GM12878 (cell line): Measurements from ENCODE around the gene CREB5. TPM values are rescaled to one million over a fixed set of nuclear protein-coding genes. Genes with fewer than 3 reads are reported as not detected.

Source experiments
- ATAC-seq: fragments of 200-7000 bp; cut with Tn5 transposase; 3 replicates; pipeline ENCODE4 v1.9.1; 2020; ENCODE audit warnings: mild to moderate bottlenecking, moderate library complexity
- BruUV-seq: library from RNA; stranded (reverse); fragments of 400-500 nt; replicated peaks from 2 replicates; lab custom pipeline; 2021; lab: Mats Ljungman, UMichigan
- CTCF ChIA-PET: fragments of 300-600 bp; sonication (Branson Sonifier 250); formaldehyde crosslinking; extraction: SDS; loops from one replicate; lab custom pipeline; 2021; ENCODE audit warnings: inconsistent platforms; lab: Yijun Ruan, JAX
- POLR2A ChIA-PET: fragments of 350-600 bp; formaldehyde crosslinking; extraction: SDS; loops from one replicate; lab custom pipeline; 2021; ENCODE audit warnings: inconsistent platforms; lab: Charles Lee
- RAD21 ChIA-PET: fragments of 300-600 bp; sonication (Branson Sonifier 250); formaldehyde crosslinking; loops from one replicate; lab custom pipeline; 2023; ENCODE audit warnings: antibody characterized with exemption; ENCODE audit not compliant: unreplicated experiment; lab: Charles Lee
- SMC1A ChIA-PET: fragments of 300-600 bp; sonication (Branson Sonifier 250); formaldehyde crosslinking; loops from one replicate; lab custom pipeline; 2023; ENCODE audit not compliant: unreplicated experiment, uncharacterized antibody; lab: Charles Lee
- DNase-seq: peaks from one replicate; pipeline ENCODE4 v3.0.0-alpha.2; 2011; ENCODE audit warnings: low read depth, low spot score
- FAIRE-seq: peaks from 3 replicates; lab custom pipeline; 2011; peaks lifted over from hg19 to GRCh38; lab: Jason Lieb, UNC
- H2AFZ ChIP-seq: 2 replicates; pipeline ENCODE4 v1.6.0; 2011; ENCODE audit warnings: low read depth, low read length, control low read depth; ENCODE audit not compliant: control insufficient read depth
- H3K27ac ChIP-seq: 2 replicates; pipeline ENCODE4 v1.5.1; 2011; ENCODE audit warnings: control low read depth; ENCODE audit not compliant: control insufficient read depth, insufficient read depth
- H3K27me3 ChIP-seq, 2 experiments: replicated peaks in 1 of 2; 2 replicates each; pipeline versions ENCODE4 v1.6.0 to v1.6.1; 2011; ENCODE audit warnings: low read length in 1 of 2; ENCODE audit not compliant: control insufficient read depth in 2 of 2, insufficient read depth in 2 of 2
- H3K36me3 ChIP-seq, 2 experiments: 2 replicates each; pipeline ENCODE4 v1.5.1; 2011; ENCODE audit warnings: low read length in 1 of 2; ENCODE audit not compliant: control insufficient read depth in 2 of 2, insufficient read depth in 2 of 2
- H3K4me1 ChIP-seq: 2 replicates; pipeline ENCODE4 v1.6.1; 2011; ENCODE audit warnings: mild to moderate bottlenecking, low read length, moderate library complexity, mixed read lengths; ENCODE audit not compliant: control insufficient read depth, insufficient read depth
- H3K4me2 ChIP-seq: 2 replicates; pipeline ENCODE4 v1.6.0; 2011; ENCODE audit warnings: control low read depth; ENCODE audit not compliant: control insufficient read depth, insufficient read depth
- H3K4me3 ChIP-seq: fragments of 200-600 bp; sonication (generic); 2 replicates; pipeline ENCODE4 v1.5.1; 2016
- H3K79me2 ChIP-seq: 2 replicates; pipeline ENCODE4 v1.6.0; 2011; ENCODE audit warnings: low read length; ENCODE audit not compliant: control insufficient read depth, insufficient read depth
- H3K9ac ChIP-seq: 2 replicates; pipeline ENCODE4 v1.8.0; 2011; ENCODE audit warnings: low read length, control low read depth, mixed read lengths; ENCODE audit not compliant: control insufficient read depth, insufficient read depth
- H3K9me3 ChIP-seq: replicated peaks from 3 replicates; pipeline ENCODE4 v1.5.1; 2011; ENCODE audit warnings: mild to moderate bottlenecking, low read length; ENCODE audit not compliant: control insufficient read depth, insufficient read depth
- H4K20me1 ChIP-seq: 2 replicates; pipeline ENCODE4 v1.6.0; 2011; ENCODE audit not compliant: control insufficient read depth, insufficient read depth
- ATF7 ChIP-seq: fragments of 450-650 bp; IDR thresholded peaks from 2 replicates; pipeline ENCODE4 v1.6.1; 2016; ENCODE audit warnings: low read depth, mild to moderate bottlenecking
- CBFB ChIP-seq: IDR thresholded peaks from 2 replicates; pipeline ENCODE4 v1.6.1; 2016; ENCODE audit warnings: antibody characterized with exemption, low read depth
- CBX3 ChIP-seq: fragments of 200-600 bp; sonication (generic); IDR thresholded peaks from 2 replicates; pipeline ENCODE4 v1.6.1; 2016; ENCODE audit warnings: low read depth, borderline replicate concordance
- CHD1 ChIP-seq: IDR thresholded peaks from 2 replicates; pipeline ENCODE4 v1.6.1; 2012; ENCODE audit warnings: low read depth, low read length, improper control_type of control experiment
- ETV6 ChIP-seq, 2 experiments: fragments of 450-650 bp in 1 of 2; IDR thresholded peaks in 1 of 2; conservative IDR thresholded peaks in 1 of 2; 2 replicates each; pipeline ENCODE4 v1.6.1; 2014; ENCODE audit warnings: antibody characterized with exemption in 1 of 2, borderline replicate concordance in 1 of 2, low read depth in 1 of 2, mild to moderate bottlenecking in 1 of 2, moderate library complexity in 1 of 2
- FOXM1 ChIP-seq: IDR thresholded peaks from 2 replicates; pipeline ENCODE4 v1.6.1; 2012; ENCODE audit warnings: low read depth, mild to moderate bottlenecking, inconsistent platforms, low read length, moderate library complexity
- NBN ChIP-seq: fragments of 450-650 bp; IDR thresholded peaks from 2 replicates; pipeline ENCODE4 v1.6.1; 2016
- RB1 ChIP-seq: fragments of 450-650 bp; formaldehyde crosslinking; IDR thresholded peaks from 2 replicates; pipeline ENCODE4 v1.6.1; 2017; ENCODE audit warnings: mild to moderate bottlenecking, borderline replicate concordance
- RCOR1 ChIP-seq: conservative IDR thresholded peaks from 2 replicates; pipeline ENCODE4 v1.6.1; 2012; ENCODE audit warnings: low read depth, low read length, improper control_type of control experiment
- SREBF1 ChIP-seq: IDR thresholded peaks from 2 replicates; pipeline ENCODE4 v1.6.1; 2012; ENCODE audit warnings: mild to moderate bottlenecking, low read length
- TCF12 ChIP-seq: IDR thresholded peaks from 2 replicates; pipeline ENCODE4 v1.6.1; 2011; ENCODE audit warnings: low read depth, mild to moderate bottlenecking, low read length
- WRNIP1 ChIP-seq: IDR thresholded peaks from 2 replicates; pipeline ENCODE4 v1.6.1; 2011; ENCODE audit warnings: low read depth, low read length, improper control_type of control experiment, borderline replicate concordance
- ZBTB11 ChIP-seq: fragments of 450-650 bp; formaldehyde crosslinking; IDR thresholded peaks from 2 replicates; pipeline ENCODE4 v1.5.0; 2022; ENCODE audit warnings: mild to moderate bottlenecking, missing genetic modification characterization
- ZNF274 ChIP-seq: IDR thresholded peaks from one replicate; pipeline ENCODE4 v1.8.0; 2011; ENCODE audit not compliant: insufficient read length, insufficient read depth
- WGBS: methylation state at CpG from one replicate; pipeline ENCODE4 v1.1.6; 2016; ENCODE audit warnings: low lambda C conversion rate; ENCODE audit not compliant: insufficient replicate concordance, insufficient coverage; ENCODE audit errors: missing lambda C conversion rate; 5-methylcytosine and 5-hydroxymethylcytosine counted together
- in situ Hi-C: fragments of 300-500 bp; cut with MboI; formaldehyde crosslinking; loops from 9 replicates; pipeline ENCODE4 v1.14.3; 2018; ENCODE audit warnings: mixed read lengths
- intact Hi-C: fragments of 100-400 bp; cut with micrococcal nuclease; formaldehyde crosslinking; loops from one replicate; pipeline ENCODE4 v1.14.2; 2022; ENCODE audit not compliant: unreplicated experiment
- polyA plus RNA-seq, 11 experiments: library from polyadenylated mRNA; depleted of rRNA in 4 of 11; unstranded in 6 of 11; stranded (reverse) in 5 of 11; fragments of >200 nt; fragmentation: Nextera tagmentation in 4 of 11; fragmentation: Illumina TruSeq in 1 of 11; extraction: Ambion mirVana in 4 of 11; extraction: Trizol in 1 of 11; gene quantifications; 1 replicate in 1 of 11; 2 replicates in 10 of 11; pipeline versions ENCODE4 v1.2.1 to v1.2.3, GENCODE V29; 2011 to 2016; ENCODE audit warnings: inconsistent platforms in 2 of 11, missing spikeins in 2 of 11, low read depth in 1 of 11
- total RNA-seq, 4 experiments: library from RNA; depleted of rRNA in 3 of 4; stranded (reverse); fragments of >200 nt in 3 of 4; fragmentation: Illumina TruSeq in 1 of 4; extraction: Trizol in 1 of 4; gene quantifications; 2 replicates each; pipeline versions ENCODE4 v1.2.1 to v1.2.3, GENCODE V29; 2013 to 2021
- TF ChIP-seq, protein P1 (sequence below): fragments of 450-650 bp; IDR thresholded peaks from 2 replicates; pipeline ENCODE4 v1.6.1; 2016; ENCODE audit warnings: mild to moderate bottlenecking, moderate library complexity, borderline replicate concordance
- TF ChIP-seq, protein P2 (sequence below): IDR thresholded peaks from 2 replicates; pipeline ENCODE4 v1.6.1; 2012; ENCODE audit warnings: low read depth, low read length, improper control_type of control experiment

Gene CREB5
- total and polyA plus RNA-seq, 10 of the 15 experiments (the other 5 are each of a cell fraction or from before 2014, with no cell fraction given): 12.9 to 74.1 (median 53.0) TPM

DNA sequence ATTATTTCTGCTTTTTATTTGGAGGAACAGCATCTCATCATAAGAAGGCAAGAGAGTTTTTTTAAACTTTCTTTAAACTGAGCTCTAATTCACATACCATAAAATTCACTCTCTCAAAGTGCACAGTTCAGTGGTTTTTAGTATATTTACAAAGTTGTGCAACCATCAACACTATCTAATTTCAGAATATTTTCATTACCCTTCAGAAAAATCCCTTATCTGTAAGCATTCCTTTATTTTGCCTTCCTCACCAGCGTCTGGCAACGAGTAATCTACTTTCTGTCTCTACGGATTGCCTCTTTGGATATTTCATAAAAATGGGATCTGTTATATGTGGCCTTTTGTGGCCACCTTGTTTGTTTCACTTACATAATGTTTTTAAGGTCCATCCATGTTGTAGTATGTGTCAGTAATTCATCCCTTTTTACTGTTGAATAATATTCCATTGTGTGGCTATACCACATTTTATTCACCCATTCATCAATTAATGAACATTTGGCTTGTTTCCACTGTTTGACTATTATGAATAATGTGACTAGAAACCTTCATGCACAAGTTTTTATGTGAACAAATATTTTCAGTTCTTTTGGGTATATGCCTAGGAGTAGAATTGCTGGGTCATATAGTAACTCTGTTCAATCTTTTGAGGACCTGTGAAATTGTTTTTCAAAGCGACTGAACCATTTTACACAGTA is 364.3 kb downstream of the CREB5 start (continued):
- TF ChIP-seq, protein P1, sequence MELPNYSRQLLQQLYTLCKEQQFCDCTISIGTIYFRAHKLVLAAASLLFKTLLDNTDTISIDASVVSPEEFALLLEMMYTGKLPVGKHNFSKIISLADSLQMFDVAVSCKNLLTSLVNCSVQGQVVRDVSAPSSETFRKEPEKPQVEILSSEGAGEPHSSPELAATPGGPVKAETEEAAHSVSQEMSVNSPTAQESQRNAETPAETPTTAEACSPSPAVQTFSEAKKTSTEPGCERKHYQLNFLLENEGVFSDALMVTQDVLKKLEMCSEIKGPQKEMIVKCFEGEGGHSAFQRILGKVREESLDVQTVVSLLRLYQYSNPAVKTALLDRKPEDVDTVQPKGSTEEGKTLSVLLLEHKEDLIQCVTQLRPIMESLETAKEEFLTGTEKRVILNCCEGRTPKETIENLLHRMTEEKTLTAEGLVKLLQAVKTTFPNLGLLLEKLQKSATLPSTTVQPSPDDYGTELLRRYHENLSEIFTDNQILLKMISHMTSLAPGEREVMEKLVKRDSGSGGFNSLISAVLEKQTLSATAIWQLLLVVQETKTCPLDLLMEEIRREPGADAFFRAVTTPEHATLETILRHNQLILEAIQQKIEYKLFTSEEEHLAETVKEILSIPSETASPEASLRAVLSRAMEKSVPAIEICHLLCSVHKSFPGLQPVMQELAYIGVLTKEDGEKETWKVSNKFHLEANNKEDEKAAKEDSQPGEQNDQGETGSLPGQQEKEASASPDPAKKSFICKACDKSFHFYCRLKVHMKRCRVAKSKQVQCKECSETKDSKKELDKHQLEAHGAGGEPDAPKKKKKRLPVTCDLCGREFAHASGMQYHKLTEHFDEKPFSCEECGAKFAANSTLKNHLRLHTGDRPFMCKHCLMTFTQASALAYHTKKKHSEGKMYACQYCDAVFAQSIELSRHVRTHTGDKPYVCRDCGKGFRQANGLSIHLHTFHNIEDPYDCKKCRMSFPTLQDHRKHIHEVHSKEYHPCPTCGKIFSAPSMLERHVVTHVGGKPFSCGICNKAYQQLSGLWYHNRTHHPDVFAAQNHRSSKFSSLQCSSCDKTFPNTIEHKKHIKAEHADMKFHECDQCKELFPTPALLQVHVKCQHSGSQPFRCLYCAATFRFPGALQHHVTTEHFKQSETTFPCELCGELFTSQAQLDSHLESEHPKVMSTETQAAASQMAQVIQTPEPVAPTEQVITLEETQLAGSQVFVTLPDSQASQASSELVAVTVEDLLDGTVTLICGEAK: no peak
- TF ChIP-seq ATF7: no peak

DNA sequence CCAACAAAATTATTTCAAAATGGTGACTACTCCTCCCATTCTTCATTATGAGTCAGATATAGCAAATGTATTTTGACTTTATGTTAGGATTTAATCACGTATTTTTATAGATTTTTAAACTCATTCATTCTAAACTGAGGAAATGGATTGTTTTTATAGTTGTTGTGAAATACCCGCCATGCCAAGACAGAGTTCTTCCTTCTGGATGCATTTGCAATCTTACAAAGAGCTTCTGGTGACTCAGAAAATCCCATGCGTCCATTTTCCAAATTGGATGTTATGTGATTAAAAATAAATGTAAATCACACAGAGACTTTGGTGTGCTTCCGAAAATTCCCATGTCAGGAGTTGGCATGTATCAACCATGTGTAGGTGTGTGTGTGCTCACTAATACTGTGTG is 366.5 kb downstream of the CREB5 start:
- intact Hi-C loops (no loop called here), in situ Hi-C loops (no loop called here)
- BruUV-seq: no TSS peak
- Histone ChIP-seq H3K4me1 (peaks cover 4% of the 10 kb centered on the region), H3K9ac (no peak overlapping the region), H4K20me1 (no peaks in the 10 kb centered on the region), H3K36me3 (no peaks in the 10 kb centered on the region; a peak in 1 of 4 replicates), H3K79me2 (no peaks in the 10 kb centered on the region), H2AFZ (no peak overlapping the region), H3K9me3 (no peaks in the 10 kb centered on the region), H3K27me3 (no peaks in the 10 kb centered on the region), H3K27ac (no peak overlapping the region), H3K4me3 (no peak overlapping the region), H3K4me2 (no peak overlapping the region)
- no peak for ATAC-seq
- WGBS: 42% methylated on average over 4 of the region's 4 CpGs
- RAD21 ChIA-PET: no interaction called here
- DNase-seq: no peak
- POLR2A ChIA-PET: no interaction called here
- CTCF ChIA-PET: interaction anchor here (1.4 kb wide), 1 partner anchor 10 kb away, joined by 3 read pairs; no protein-coding TSS in a partner anchor
- FAIRE-seq: no peak
- SMC1A ChIA-PET: interaction anchor here (1.2 kb wide), 1 partner anchor 25 kb away, joined by 4 read pairs; no protein-coding TSS in a partner anchor
- TF ChIP-seq SREBF1 (no peak), FOXM1 (no peak), RB1 (no peak), RCOR1 (no peak), CBFB (no peak), TCF12 (no peak), ZBTB11 (CRISPR knock-in tag) (no peak), ETV6 (conservative IDR thresholded peaks at IDR 0.05 in 1 of 2, IDR thresholded peaks at IDR 0.05 in 1 of 2; ENCODE audit: borderline replicate concordance in 1 of 2, low read depth in 1 of 2) (no peak), CBX3 (no peak), WRNIP1 (no peak), NBN (no peak), CHD1 (no peak), ZNF274 (no peak)
- TF ChIP-seq, protein P2, sequence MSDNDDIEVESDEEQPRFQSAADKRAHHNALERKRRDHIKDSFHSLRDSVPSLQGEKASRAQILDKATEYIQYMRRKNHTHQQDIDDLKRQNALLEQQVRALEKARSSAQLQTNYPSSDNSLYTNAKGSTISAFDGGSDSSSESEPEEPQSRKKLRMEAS: no peak
